Left renal cortex interstitium (tissue), 4 donors: ENCODE measurements around the gene GRM2. TPM values are rescaled to one million over a fixed set of nuclear protein-coding genes. Genes with fewer than 3 reads are reported as not detected.

Experiments
- DNase-seq, 4 donors: peaks; one replicate each; pipeline ENCODE4 v3.0.0-alpha.2; 2013; ENCODE audit warnings: low read depth in 4 of 4, low spot score in 2 of 4, missing footprints in 1 of 4
- polyA plus RNA-seq, 4 donors: library from polyadenylated mRNA; unstranded; fragments of 120-200 nt; gene quantifications; one replicate each; pipeline ENCODE4 v1.2.1, GENCODE V29; 2013; ENCODE audit not compliant: insufficient read length in 4 of 4

Gene GRM2
- polyA plus RNA-seq, 4 donors, result 0.51 to 0.73 (median 0.59) TPM

- no peak for DNase-seq
Measured at GRCh38 chr3:51703761-51704510, 2.9 kb upstream of the GRM2 start.

DNA sequence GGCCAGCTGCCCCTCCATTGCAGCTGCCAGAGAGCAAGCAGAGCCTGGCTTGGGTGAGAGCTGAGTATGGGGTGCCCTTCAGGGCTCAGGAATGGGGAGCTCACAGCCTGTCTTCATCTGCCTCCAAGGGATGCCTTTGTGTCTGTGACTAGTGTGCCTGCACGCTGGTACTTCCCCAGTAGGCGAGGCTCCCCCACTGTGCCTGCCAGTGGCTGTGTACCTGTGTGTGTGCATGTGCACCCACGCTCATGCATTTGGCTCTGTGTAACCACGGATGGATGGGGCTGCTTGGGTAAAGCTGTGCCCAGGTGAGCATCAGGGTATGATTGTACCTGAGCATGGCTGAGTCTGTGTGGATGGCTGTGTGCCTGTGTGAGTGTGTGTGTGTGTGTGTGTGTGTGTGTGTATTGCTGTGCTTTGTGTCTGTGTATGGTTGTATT is 2.3 kb upstream of the GRM2 start:
- no peak for DNase-seq

DNA sequence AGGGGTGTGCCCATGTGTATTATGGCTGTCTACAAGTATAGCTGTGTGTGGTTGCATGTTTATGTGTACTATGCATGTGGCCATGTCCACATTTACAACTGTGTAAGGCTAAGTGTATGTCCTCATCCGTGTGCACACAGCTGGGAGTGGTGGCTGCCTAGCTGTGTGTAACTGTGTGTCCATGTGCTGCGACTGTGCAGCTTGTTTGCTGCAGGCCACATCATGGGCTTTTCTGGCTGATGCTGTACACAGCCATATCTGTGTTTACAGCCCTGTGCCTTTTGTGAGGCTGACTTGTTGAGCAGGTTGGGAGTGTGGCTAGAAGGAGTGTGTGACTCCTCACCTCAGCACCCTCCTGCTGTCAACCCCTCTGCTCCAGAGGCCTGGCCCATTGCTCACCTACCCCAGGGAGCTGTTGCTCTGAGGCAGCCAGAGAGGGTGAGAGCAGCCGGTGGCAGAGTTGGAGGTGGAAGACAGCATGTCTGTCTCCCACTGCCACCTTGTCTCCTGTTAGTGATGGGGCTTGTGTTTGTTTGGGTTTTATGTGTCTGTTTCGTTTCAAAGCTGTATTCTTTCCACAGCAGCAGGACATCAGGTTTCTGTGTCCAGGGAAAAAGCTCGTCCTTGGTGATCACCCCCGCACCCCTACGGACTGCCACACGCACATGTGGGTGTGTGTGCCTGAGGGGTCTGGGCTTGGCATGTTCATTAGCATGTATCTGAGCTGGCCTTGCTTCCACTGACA is 1.4 kb upstream of the GRM2 start:
- DNase-seq, result no peak

DNA sequence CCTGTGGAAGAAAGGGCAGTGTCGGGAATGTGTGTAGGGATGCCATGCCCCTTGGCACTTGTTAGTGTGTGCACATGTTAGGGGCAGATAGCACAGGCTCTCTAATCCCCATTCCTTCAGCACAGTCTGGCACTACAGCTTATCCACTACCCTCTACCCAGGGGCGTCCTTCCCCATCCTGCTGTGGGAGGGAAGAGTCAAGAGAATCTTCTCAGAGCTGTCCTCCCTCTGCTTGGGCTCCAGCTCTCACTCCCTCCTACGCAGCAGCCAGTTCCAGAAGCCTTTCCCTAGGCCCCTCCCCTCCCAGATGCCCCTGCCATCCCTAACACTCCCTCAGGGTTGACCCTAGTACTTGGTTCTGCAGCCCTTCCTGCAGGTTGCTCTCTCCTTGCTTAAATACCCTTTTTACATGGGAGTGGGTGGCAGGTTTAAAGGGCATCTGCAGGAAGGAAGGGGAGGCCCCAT is 815 bp upstream of the GRM2 start:
- no peak for DNase-seq

DNA sequence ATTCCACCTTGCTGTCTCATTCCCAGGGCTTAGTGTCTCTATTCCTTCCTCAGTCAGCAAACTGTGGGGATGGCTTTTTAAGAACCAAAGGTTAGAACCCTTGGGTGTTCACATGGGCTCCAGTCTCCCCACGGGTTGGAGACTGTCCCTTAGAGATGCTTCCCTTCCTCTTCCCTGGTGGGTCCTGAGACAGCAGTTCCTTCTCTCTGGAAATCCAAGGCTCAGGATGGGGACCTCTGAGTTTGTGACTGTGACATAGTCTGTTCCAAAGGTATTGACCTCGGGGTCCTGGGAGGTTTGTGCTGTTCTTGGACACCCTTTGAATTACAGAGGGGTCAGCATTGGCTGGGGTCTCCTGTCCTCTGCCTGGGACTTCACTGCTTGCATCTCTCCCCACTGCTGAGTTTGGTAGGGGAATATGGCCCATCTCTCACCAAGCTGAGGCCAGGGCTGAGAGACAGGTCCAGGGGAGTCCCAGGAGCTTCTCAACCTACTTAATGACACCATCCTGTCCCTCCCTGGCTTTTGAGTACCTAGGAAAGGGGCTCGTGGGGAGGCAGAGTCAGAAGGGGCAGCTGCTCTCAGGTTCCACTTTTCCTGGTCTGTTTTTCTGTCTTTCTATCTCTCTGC is 1.5 kb downstream of the GRM2 start:
- DNase-seq, result no peak

DNA sequence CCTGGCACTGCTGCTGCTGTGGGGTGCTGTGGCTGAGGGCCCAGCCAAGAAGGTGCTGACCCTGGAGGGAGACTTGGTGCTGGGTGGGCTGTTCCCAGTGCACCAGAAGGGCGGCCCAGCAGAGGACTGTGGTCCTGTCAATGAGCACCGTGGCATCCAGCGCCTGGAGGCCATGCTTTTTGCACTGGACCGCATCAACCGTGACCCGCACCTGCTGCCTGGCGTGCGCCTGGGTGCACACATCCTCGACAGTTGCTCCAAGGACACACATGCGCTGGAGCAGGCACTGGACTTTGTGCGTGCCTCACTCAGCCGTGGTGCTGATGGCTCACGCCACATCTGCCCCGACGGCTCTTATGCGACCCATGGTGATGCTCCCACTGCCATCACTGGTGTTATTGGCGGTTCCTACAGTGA is 2.1 kb downstream of the GRM2 start:
- no peak for DNase-seq

- no peak for DNase-seq
Measured at GRCh38 chr3:51709675-51710074, 2.8 kb downstream of the GRM2 start.

DNA sequence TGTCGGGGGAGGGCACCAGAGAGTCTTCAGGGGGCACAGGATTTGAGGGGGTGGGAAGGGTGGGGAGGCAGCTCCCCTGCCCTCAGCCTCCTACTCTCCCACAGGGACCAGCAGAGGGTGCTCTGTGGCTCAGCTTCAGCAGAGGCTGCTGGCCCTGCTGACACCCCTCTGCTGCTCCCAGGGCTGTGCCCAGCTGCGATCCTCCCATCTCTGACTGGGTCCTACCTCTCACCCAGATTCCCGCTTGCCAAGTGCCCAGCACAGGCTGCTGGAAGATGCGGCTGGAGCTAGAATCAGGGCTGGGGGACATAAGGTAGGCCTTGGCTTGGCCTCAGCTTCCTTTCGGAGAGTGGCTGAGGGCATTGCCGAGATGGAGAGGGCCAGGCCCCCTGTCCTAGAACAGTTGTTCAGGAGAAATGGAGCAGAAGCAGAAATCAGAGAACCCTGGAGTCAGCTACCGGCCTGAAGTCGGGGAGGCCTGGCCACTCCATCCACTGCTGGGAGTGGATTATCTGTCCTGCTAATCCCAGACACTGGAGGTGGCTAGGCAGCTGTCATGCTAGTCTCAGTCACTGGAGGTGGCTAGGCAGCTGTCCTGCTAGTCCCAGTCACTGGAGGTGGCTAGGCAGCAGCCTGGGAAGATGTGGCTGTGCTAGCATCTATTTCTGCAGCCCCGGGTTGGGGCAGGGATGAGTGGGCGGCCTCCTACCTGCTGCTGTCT is 3.9 kb downstream of the GRM2 start:
- DNase-seq, result no peak

DNA sequence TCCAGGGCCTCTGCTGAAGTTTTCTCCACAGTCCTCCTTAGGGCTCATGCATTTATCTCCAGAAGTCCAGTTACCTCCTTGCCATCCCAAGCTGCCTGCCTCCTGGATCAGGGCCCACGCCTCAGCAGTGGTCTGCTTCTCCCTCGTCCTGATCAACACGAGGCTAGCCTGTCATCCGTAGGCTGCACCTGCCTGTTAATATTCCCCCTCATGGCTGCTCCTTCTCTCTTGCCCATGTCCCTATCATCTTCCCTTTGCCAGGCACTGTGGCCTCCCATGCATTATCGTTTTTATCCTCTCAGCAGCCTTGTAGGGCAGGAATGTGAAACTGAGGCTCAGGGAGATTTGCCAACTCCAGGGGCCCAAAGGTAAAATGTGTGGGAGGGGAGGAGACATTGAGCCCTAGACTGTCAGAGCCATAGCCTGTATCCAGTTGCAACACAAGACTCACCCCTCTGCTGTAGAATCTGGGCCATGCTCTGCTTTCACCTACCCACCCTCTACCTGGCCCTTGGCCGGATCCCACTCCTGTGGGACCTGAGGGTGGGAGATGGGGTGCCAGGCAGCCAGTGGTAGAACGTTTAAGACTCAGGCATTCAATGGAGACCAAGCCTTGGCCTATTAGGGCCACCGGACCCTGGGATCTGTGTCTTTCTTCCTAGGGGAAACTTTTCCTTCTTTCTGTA is 4.6 kb downstream of the GRM2 start:
- DNase-seq, result no peak

DNA sequence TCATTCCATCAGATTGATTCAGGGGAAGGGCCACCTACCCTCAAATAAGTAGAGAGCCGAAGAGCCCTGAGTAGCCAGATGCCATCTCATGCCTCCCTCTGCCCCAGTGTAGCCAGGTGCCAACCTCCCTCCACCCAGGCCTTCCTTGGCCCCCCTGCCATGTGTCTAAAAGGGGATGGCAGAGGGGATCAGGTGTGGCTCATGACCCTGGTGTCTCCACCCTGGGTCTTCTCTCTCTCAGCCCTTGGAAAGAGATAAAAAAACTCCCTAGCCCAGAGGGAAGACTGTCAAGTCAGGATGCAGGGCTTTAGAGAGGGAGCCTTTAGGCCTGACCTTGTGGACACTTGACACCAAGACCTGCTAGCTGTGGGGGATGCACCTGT is 5.2 kb downstream of the GRM2 start:
- no peak for DNase-seq

- DNase-seq, result no peak
Measured at GRCh38 chr3:51712511-51712931, 5.7 kb downstream of the GRM2 start.

- DNase-seq, result no peak
Measured at GRCh38 chr3:51712963-51713362, 6.1 kb downstream of the GRM2 start.

GRCh38 chr3:51715231-51715976 is 8.5 kb downstream of the GRM2 start:
- no peak for DNase-seq

GRCh38 chr3:51715977-51716294 is 9.1 kb downstream of the GRM2 start:
- DNase-seq, result no peak

- DNase-seq, result no peak
Measured at GRCh38 chr3:51716805-51717204, 9.9 kb downstream of the GRM2 start.

- DNase-seq, result no peak
Measured at GRCh38 chr3:51717446-51717845, 10.6 kb downstream of the GRM2 start.

GRCh38 chr3:51717947-51718346 is 11.1 kb downstream of the GRM2 start:
- DNase-seq, result no peak

GRCh38 chr3:51718547-51719409 is 11.9 kb downstream of the GRM2 start:
- peak in 1 of 4 donors; percentile 21 for DNase-seq
